SK-N-DZ (cell line): ENCODE data around the gene ZNF432. TPM values are rescaled to one million over a fixed set of nuclear protein-coding genes. Genes with fewer than 3 reads are reported as not detected.
"Not testable (repeated sequence)": the region's sequence is repeated elsewhere in the genome, so short reads cannot be mapped to it uniquely, and the experiment has no call there.

Experiments
- DNase-seq: peaks from one replicate; pipeline ENCODE4 v3.0.0-alpha.2; 2015; ENCODE audit warnings: low spot score
- polyA plus RNA-seq, 2 experiments: library from polyadenylated mRNA; depleted of rRNA; stranded (reverse); fragments of >200 nt; gene quantifications; 2 replicates each; pipeline ENCODE4 v1.2.3, GENCODE V29; 2014

Gene ZNF432
- polyA plus RNA-seq (2014; cell fraction: cytosol; rRNA removed), result 4.2 and 9.7 TPM in 2 replicates
- 11.0 and 13.3 TPM in 2 replicates for polyA plus RNA-seq (2014; cell fraction: nucleus; rRNA removed)

- peak; percentile 81 for DNase-seq
These were observed at the start of gene ZNF432 for GRCh38 chr19:52048555-52049501. Gene ZNF432, minus strand, starts transcription at chr19:52048838. Its CDS starts 1,970 bp downstream, at chr19:52046868.

DNA sequence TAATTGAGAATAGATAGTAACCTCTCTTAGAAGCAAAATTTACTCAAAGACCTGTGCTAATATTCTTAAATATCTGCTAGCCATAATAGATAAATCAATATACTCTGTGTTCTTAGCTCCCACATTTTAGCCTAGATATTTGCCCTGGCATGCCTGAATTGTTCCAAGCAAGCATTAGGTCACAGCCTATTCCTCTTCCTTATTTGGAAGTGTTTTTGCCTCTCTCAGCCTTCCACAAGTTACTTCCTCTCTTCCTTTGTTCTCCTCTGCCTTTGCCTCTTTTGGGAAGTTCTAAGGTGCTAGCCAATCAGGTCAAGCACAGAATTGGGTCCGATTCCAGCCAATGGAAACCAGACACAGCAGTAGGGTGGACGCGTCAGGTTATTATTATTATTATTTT is 47.8 kb upstream of the ZNF432 start:
- DNase-seq, result not testable (repeated sequence)

GRCh38 chr19:52095172-52096014 is 46.8 kb upstream of the ZNF432 start, which contains the start of gene ZNF841:
Gene ZNF841, minus strand, starts transcription at chr19:52095765. Its CDS starts 10,964 bp downstream, at chr19:52084801.
- peak; percentile 88 for DNase-seq

DNA sequence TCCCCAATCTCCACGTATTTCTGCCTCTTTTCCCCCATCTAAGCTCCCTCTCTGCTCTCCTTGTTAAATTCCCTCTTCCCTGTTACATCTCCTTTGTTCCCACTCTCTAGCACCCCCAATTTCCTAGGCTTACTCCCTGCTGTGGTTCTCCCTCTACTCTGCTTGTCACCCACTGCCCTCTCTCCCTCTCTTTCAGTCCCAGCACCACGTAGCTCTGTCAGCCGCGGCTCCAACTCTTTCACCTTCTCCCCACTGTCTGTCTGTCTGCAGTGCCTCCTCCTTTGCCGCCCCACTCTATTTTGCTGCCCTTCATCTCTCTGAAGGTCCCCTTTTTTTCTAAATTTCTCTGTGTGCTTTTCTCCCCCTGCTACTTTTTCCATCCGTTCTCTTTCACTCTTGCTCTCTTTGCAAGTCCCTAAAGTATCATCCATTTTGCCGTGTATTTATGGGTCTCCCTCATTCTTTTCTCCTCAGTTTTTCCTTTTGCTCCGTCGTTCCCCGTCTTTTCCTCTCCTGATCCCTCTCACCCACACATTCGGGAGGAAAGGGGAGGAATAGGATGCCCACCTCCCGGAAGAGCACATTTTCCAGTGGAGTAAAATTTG is 46.0 kb upstream of the ZNF432 start:
- no peak for DNase-seq

GRCh38 chr19:52086481-52086880 is 37.8 kb upstream of the ZNF432 start:
- DNase-seq, result no peak

GRCh38 chr19:52070496-52070895 is 21.9 kb upstream of the ZNF432 start:
- DNase-seq, result no peak

GRCh38 chr19:52069653-52070052 is 21.0 kb upstream of the ZNF432 start:
- no peak for DNase-seq

- no peak for DNase-seq
These were observed 17.7 kb upstream of the ZNF432 start for GRCh38 chr19:52066258-52066863.

GRCh38 chr19:52065399-52065798 is 16.8 kb upstream of the ZNF432 start:
- no peak for DNase-seq

DNA sequence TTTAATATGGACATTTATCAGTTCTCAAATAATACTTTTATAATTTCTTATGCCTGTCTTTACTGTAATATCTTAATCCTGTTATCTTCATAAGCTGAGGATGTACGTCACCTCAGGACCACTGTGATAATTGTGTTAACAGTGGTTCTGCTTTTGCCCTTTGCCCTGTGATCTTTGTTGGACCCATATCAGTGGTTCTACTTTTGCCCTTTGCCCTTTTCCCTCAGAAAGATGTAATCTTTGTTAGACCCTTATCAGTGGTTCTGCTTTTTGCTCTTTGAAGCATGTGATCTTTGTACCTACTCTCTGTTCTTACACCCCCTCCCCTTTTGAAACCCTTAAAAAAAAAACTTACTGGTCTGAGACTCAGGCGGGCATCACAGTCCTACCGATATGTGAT is 7.8 kb upstream of the ZNF432 start:
- not testable (repeated sequence) for DNase-seq

GRCh38 chr19:52051736-52052135 is 3.1 kb upstream of the ZNF432 start:
- not testable (repeated sequence) for DNase-seq

GRCh38 chr19:52039169-52039568 is 9.5 kb downstream of the ZNF432 start:
- no peak for DNase-seq

DNA sequence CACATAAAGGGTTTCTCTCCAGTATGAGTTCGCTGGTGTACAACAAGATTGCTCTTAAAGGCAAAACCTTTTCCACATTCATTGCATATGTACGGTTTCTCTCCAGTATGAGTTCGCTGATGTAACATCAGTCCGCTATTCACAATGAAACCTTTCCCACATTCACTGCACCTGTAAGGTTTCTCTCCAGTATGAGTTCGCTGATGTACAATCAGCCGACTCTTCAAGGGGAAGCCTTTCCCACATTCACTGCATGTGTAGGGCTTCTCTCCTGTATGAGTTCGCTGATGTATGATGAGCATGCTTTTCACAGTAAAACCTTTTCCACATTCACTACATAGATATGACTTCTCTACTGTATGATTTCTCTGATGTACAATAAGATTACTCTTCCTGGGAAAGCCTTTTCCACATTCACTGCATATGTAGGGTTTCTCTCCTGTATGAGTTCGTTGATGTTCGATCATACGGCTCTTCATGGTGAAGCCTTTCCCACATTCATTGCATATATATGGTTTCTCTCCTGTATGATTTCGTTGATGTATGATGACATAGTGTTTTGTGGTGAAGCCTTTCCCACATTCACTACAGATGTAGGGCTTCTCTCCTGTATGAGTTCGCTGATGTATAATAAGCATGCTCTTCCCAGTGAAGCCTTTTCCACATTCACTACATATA is 14.4 kb downstream of the ZNF432 start:
- no peak for DNase-seq

DNA sequence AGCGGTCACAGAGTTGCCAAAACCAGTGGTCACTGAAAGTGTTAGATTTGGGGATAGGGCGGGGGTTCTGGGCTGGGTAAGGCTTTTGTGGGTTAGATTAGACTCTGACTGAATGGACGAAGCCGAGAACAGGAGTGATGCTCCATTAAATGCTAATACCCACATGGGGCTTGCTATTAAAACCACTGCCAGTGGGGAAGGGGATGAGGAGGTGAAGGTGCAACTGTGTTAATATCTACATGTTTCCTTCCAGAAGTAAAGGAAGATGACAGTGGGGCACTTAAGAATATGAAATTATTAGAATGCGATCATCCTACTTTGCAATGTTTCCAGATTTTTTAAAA is 19.9 kb downstream of the ZNF432 start:
- DNase-seq, result no peak

GRCh38 chr19:52028027-52028779 is 20.4 kb downstream of the ZNF432 start, which contains the start of gene ZNF614:
Gene ZNF614, minus strand, starts transcription at chr19:52028379. Its CDS starts 2,634 bp downstream, at chr19:52025745.
- peak; percentile 71 for DNase-seq

DNA sequence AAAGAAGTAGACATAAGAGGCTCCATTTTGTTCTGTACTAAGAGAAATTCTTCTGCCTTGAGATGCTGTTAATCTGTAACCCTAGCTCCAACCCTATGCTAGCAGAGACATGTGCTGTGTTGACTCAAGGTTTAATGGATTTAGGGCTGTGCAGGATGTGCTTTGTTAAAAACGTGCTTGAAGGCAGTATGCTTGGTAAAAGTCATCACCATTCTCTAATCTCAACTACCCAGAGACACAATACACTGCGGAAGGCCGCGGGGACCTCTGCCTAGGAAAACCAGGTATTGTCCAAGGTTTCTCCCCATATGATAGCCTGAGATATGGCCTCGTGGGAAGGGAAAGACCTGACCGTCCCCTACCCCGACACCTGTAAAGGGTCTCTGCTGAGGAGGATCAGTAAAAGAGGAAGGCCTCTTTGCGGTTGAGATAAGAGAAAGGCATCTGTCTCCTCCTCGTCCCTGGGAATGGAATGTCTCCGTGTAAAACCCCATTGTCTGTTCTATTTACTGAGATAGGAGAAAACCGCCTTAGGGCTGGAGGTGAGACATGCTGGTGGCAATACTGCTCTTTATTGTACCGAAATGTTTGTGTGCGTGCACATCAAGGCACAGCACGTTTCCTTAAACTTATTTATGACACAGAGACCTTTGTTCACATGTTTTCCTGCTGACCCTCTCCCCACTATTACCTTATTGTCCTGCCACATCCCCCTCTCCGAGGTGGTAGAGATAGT is 22.2 kb downstream of the ZNF432 start:
- DNase-seq, result not testable (repeated sequence)

DNA sequence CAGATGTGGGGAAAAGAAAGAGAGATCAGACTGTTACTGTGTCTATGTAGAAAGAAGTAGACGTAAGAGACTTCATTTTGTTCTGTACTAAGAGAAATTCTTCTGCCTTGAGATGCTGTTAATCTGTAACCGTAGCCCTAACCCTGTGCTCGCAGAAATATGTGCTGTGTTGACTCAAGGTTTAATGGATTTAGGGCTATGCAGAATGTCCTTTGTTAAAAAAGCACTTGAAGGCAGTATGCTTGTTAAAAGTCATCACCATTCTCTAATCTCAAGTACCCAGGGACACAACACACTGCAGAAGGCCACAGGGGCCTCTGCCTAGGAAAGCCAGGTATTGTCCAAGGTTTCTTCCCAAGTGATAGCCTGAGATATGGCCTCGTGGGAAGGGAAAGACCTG is 24.2 kb downstream of the ZNF432 start:
- DNase-seq, result not testable (repeated sequence)

- no peak for DNase-seq
These were observed 26.4 kb downstream of the ZNF432 start for GRCh38 chr19:52022193-52022592.

- no peak for DNase-seq
These were observed 28.1 kb downstream of the ZNF432 start for GRCh38 chr19:52020506-52020905.
